Body of pancreas (tissue), 4 donors: Measurements from ENCODE around the gene CDH4.

ENCODE experiments used
- POLR2A ChIP-seq, 3 donors: fragments of 450-650 bp; IDR thresholded peaks; one replicate each; pipeline ENCODE4 v1.6.1; 2016; ENCODE audit warnings: antibody characterized with exemption in 3 of 3, mild to moderate bottlenecking in 2 of 3
- TF ChIP-seq, protein P1 (sequence below), 7 experiments: fragments of 450-650 bp in 4 of 7; fragments of 200-600 bp in 3 of 7; sonication (generic) in 3 of 7; IDR thresholded peaks; one replicate each; pipeline ENCODE4 v1.5.1; 2016 to 2019; ENCODE audit warnings: antibody characterized with exemption in 7 of 7

DNA sequence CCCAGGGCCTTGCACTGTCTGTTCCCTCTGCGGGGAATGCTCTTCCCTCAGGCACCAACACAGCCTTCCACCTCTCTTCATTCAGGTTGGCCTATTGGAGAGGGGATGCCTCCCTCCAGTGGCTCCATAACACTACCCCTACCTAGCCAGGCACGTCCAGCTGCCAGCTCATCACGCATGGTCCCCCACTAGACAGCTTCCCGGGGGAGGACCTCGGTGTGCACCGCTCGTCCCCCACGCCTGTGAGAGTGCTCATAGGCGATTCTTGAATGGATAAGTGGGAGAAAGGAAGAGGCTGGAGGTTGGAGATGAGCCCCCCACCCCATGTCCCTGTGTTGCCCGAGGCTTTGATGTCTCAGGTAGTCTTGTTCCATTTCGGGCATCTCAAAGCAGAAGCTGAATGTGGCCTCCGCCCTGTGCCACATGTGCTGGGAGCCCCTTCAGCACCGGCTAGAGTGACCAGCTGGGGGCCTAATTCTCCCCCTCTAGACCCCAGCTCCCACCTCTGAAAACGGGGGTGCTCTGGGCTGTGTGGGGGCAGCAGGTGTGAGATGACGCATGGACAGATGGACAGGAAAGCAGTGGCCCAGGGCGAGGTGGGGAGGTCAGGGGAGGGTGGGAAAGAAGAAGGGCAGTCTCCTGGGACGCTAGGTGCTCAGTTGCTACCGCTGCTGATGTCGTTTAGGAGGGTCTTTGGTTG lies 480.6 kb downstream of the CDH4 start:
- TF ChIP-seq, protein P1, sequence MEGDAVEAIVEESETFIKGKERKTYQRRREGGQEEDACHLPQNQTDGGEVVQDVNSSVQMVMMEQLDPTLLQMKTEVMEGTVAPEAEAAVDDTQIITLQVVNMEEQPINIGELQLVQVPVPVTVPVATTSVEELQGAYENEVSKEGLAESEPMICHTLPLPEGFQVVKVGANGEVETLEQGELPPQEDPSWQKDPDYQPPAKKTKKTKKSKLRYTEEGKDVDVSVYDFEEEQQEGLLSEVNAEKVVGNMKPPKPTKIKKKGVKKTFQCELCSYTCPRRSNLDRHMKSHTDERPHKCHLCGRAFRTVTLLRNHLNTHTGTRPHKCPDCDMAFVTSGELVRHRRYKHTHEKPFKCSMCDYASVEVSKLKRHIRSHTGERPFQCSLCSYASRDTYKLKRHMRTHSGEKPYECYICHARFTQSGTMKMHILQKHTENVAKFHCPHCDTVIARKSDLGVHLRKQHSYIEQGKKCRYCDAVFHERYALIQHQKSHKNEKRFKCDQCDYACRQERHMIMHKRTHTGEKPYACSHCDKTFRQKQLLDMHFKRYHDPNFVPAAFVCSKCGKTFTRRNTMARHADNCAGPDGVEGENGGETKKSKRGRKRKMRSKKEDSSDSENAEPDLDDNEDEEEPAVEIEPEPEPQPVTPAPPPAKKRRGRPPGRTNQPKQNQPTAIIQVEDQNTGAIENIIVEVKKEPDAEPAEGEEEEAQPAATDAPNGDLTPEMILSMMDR (IDR thresholded peaks at IDR 0.05): no peak
- TF ChIP-seq POLR2A (IDR thresholded peaks at IDR 0.05): no peak
